ENCODE data around the gene SRSF2.
"Not testable (repeated sequence)": the region's sequence is repeated elsewhere in the genome, so short reads cannot be mapped to it uniquely, and the experiment has no call there.

Gene SRSF2, protein sequence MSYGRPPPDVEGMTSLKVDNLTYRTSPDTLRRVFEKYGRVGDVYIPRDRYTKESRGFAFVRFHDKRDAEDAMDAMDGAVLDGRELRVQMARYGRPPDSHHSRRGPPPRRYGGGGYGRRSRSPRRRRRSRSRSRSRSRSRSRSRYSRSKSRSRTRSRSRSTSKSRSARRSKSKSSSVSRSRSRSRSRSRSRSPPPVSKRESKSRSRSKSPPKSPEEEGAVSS

GRCh38 chr17:76737082-76737675 lies at the start of gene SRSF2:
Gene SRSF2, minus strand, starts transcription at chr17:76737331. Its CDS starts 171 bp downstream, at chr17:76737160.
- DNase-seq (ENCODE audit: low spot score): peak; percentile 98

DNA sequence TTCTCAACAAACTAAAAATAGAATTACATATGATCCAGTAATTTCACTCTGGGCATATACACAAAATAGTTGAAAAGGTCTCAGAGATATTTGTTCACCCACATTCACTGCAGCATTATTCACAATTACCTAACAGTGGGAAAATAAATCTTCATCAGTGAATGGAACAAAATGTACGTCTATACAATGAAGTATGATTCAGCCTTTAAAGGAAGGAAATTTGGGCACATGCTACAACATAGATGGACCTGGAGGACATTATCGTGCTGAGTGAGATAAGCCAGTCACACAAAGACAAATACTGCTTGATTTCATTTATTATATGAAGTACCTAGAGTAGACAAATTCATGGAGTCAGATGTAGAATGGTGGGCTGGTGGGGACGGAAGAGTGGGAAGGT lies 47.8 kb upstream of the SRSF2 start:
- DNase-seq (ENCODE audit: low spot score): no peak

- DNase-seq (ENCODE audit: low spot score): no peak
These were observed 46.0 kb upstream of the SRSF2 start for GRCh38 chr17:76783146-76783545.

DNA sequence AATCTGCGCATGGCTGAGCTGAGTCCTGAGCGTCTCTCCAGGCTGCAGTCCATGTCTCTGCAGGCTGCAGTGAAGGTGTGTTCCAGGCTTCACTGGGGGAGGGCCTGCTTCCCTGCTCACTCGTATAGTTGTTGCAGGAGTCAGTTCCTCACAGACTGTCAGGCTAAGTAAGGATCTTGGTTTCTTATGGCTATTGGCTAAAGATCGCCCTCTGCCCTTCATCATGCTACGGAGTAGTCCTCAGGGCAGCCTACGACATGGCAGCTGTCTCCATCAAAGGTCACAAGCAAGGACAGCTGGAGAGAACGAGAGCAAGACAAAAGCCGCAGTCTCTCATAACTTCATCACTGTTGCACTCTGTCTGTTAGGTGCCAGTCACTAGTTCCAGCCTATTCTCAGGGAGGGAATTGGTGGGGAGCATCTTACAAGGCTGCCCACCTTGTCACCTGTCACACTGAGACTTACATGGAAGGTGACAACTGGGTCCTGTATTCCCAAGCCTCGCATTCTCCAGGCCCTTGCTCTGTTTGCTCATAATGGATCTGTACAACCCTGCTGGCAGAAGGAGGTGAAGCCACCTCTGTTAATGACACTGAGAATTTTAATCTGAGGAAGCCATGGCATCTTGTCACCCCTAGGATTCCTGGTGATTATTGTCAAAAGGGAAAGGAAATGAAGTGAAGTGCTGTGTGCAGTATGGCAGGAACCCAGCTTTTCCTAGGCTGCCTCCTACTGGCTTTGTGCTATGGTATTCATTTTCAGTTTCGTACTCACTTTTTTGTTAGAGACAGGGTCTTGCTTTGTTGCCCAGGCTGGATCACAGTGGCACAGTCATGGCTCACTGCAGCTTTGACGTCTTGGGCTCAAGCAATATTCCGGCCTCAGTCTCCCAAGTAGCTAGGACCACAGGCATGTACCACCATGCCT lies 44.2 kb upstream of the SRSF2 start:
- DNase-seq (ENCODE audit: low spot score): no peak

DNA sequence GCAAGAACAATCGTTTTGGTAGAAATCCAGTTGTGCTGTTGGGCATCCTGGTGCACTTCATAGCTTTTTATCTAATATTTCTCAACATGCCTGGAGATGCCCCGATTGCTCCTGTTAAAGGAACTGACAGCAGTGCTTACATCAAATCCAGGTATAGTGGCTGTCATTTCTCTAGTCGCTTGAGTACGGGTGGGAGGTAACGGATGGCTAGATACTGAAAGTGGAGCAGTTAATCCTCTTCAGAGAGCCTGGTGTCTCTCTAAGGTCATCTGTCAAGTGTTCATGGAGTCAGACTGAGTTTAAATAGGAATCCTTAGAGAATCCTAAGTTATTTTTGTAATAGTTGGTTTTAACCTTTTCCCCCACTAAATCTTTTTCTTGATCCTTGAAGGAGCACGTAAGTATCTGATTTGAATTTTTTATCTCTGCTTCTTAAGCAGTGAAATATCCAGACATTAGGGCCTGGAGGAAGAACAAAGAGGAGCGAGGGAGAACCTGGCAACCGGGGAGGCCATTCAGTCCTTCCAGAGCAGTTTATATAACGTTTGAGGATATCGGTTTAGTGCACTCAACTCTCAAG lies 38.0 kb upstream of the SRSF2 start:
- DNase-seq (ENCODE audit: low spot score): no peak

GRCh38 chr17:76772842-76773525 lies 35.9 kb upstream of the SRSF2 start:
- peak; percentile 98 for DNase-seq (ENCODE audit: low spot score)

DNA sequence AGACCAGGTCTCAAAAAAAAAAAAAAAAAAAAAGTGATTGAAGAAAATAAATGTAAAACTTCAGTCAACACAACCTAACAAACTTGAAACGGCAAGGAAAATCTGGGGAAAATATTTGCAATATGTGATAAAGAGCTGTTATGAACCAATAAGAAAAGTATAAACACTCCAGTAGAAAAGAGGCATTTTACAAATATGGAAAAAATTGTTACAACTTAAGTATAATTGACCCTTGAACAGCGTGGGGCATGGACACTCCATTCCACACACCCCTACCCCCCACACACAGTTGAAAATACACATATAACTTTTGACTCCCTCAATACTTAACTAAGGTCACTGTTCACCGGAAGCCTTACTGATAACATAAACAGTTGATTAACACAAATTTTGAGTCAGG lies 21.4 kb upstream of the SRSF2 start:
- DNase-seq (ENCODE audit: low spot score): no peak

GRCh38 chr17:76757256-76757655 lies 20.1 kb upstream of the SRSF2 start:
- DNase-seq (ENCODE audit: low spot score): peak; percentile 7

DNA sequence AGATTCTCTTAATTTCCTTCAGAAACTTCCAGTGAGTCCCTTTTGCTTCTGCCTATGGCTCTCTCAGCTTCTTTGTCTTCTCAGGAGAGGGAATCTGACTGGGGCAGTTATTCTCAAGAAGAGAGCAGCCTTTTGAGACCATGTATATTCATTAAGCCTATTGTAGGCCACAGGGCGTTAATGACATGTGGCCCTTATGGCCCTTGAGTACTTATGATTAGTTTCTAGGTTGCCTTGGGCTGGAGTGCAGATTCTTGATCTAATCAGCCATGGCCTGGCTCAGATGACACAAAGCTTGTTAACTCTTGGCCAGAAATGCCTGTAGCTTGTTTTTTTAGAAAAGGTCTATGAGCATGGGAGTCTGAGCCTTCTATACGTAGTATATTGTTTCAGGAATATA lies 18.2 kb upstream of the SRSF2 start:
- DNase-seq (ENCODE audit: low spot score): no peak

DNA sequence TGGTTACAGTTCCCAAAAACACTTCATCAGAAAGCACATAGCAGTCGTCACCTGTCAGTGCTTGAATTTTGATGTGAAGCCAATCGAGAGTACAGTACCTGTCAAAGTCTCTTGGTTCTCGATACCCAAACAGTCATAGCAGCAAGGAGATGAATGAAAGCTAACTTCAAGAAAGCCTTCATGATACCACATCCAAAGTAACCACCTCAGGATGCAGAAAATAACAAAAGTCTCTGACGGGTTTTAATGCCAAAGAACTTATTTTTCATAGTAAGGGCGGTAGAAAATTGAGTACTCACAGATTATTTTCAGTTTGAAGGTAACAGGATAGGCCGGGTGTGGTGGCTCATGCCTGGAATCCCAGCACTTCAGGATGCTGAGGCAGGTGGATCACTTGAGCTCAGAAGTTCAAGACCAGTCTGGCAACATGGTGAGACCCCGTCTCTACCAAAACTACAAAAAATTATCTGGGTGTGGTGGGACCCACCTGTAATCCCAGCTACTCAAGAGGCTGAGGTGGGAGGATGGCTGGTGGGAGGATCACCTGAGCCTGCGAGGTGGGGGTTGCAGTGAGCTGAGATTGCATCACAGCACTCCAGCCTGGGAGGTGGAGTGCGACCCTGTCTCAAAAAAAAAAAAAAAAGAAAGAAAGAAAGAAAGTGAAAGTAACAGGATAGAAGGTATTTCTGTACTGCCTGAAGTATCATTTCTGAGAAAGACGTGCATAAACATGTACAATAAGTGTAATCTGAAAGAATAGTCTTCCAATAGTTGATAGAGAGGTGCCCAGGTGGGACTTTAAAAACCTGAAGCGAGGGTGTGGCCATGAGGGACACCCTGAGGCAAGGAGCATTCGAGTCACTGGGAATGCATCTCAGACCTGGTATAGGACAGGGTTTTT lies 16.2 kb upstream of the SRSF2 start:
- no peak for DNase-seq (ENCODE audit: low spot score)

- no peak for DNase-seq (ENCODE audit: low spot score)
These were observed 14.9 kb upstream of the SRSF2 start for GRCh38 chr17:76752006-76752405.

GRCh38 chr17:76751416-76751993 lies 14.4 kb upstream of the SRSF2 start:
- DNase-seq (ENCODE audit: low spot score): no peak

- no peak for DNase-seq (ENCODE audit: low spot score)
These were observed 11.5 kb upstream of the SRSF2 start for GRCh38 chr17:76748657-76749056.

GRCh38 chr17:76747716-76748363 lies 10.7 kb upstream of the SRSF2 start:
- no peak for DNase-seq (ENCODE audit: low spot score)

DNA sequence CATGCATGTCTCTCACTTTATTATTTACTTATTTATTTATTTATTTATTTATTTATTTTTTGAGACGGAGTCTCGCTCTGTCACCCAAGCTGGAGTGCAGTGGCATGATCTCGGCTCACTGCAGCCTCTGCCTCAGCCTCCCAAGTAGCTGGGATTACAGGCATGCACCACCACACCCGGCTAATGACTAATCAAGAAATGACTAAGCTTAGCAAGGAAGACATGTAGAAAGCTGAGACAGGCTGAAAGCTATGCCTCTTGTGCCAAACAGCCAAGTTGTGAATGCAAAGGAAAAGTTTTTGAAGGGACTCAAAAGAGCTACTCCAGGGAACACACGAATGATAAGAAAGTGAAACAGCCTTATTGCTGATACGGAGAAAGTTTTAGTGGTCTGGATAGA lies 8.7 kb upstream of the SRSF2 start:
- DNase-seq (ENCODE audit: low spot score): not testable (repeated sequence)

DNA sequence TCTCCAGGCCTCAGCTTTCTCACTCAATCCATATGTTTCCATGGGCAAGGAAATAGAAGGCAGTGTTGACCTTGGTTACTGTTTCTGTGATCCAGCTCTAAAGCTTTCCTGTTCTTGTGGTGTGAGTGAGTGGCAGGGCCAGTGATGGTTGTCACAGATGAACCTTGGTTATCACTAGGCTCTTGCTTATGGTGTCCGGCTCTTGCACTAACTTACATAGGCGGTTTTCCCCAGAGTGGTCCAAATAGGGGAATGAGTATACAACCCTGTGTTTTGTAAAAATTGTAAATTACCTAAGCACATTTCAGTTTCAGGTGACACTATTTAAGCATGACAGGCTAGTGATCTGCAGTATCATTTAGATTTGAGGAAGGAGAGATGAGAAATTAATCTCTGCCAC lies 7.6 kb upstream of the SRSF2 start:
- no peak for DNase-seq (ENCODE audit: low spot score)

DNA sequence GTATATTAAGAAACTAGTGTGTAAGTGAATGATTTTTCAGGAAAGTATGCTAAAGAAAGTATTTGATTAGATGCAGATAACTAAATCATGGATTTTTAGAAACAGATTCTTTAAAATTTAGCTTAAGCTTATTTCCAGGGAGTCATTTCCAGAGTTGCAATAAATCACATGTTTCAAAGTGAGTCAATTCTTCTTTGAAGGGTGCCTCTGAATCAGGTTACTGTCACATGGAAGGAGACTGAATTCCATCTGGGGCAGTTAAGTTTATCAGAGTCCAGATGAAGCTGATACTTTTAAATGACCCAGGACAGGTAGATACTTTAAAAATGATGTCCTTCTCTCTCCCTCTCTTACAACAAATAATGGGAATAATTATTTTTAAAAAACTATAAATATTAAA lies 5.8 kb upstream of the SRSF2 start:
- no peak for DNase-seq (ENCODE audit: low spot score)

GRCh38 chr17:76740329-76741118 lies 3.4 kb upstream of the SRSF2 start:
- DNase-seq (ENCODE audit: low spot score): peak; percentile 46

DNA sequence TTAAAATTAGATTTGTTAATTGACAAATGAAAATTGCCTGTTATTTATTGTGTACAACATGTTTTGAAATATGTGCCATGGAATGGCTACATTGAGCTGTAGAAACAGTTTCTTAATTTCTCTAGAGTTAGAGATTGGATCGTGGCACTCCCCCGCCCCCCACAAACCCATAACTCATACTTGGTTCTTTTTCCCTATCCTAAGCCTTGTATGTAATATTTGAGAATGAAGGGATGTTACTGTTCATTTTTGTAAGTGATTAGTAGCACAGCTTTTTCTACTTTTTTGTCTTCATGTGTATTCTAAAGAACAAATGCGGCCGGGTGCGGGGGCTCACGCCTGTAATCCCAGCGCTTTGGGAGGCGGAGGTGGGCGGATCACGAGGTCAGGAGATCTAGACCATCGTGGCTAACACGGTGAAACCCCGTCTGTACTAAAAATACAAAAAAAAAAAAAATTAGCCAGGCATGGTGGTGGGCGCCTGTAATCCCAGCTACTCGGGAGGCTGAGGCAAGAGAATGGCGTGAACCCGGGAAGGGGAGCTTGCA lies 2.5 kb upstream of the SRSF2 start:
- DNase-seq (ENCODE audit: low spot score): not testable (repeated sequence)
